GM19452 (cell line): ENCODE measurements around the gene DENND1A.
A peak's percentile ranks its signal among the peaks of the same experiment; 100 is the strongest.
"Not testable (repeated sequence)": the region's sequence is repeated elsewhere in the genome, so short reads cannot be mapped to it uniquely, and the experiment has no call there.

ENCODE experiments used
- ATAC-seq: cut with Tn5 transposase; IDR thresholded peaks from one replicate; pipeline ENCODE4 v1.9.1; 2021; ENCODE audit not compliant: unreplicated experiment

Gene DENND1A

GRCh38 chr9:123952641-123953495 lies 22.9 kb upstream of the DENND1A start:
- no peak for ATAC-seq

- ATAC-seq: no peak
These were observed 18.4 kb upstream of the DENND1A start for GRCh38 chr9:123948286-123948685.

- no peak for ATAC-seq
These were observed 17.4 kb upstream of the DENND1A start for GRCh38 chr9:123947326-123947725.

- no peak for ATAC-seq
These were observed 16.3 kb upstream of the DENND1A start for GRCh38 chr9:123946101-123946821.

- ATAC-seq: no peak
These were observed 15.6 kb upstream of the DENND1A start for GRCh38 chr9:123945532-123945931.

- not testable (repeated sequence) for ATAC-seq
These were observed 14.5 kb upstream of the DENND1A start for GRCh38 chr9:123944464-123944863.

GRCh38 chr9:123943671-123944070 lies 13.7 kb upstream of the DENND1A start:
- ATAC-seq: no peak

GRCh38 chr9:123942542-123942941 lies 12.6 kb upstream of the DENND1A start:
- no peak for ATAC-seq

GRCh38 chr9:123941524-123942070 lies 11.7 kb upstream of the DENND1A start:
- no peak for ATAC-seq

GRCh38 chr9:123940721-123941523 lies 11.0 kb upstream of the DENND1A start:
- ATAC-seq: no peak

- no peak for ATAC-seq
These were observed 8.5 kb upstream of the DENND1A start for GRCh38 chr9:123938401-123938800.

- ATAC-seq: not testable (repeated sequence)
These were observed 6.6 kb upstream of the DENND1A start for GRCh38 chr9:123936575-123936974.

GRCh38 chr9:123933440-123934212 lies 3.7 kb upstream of the DENND1A start:
- ATAC-seq: no peak

- ATAC-seq: peak; percentile 16
These were observed 603 bp downstream of the DENND1A start for GRCh38 chr9:123929177-123929869.

- no peak for ATAC-seq
These were observed 1.3 kb downstream of the DENND1A start for GRCh38 chr9:123928533-123929176.

- ATAC-seq: no peak
These were observed 2.0 kb downstream of the DENND1A start for GRCh38 chr9:123927625-123928532.

GRCh38 chr9:123926941-123927340 lies 3.0 kb downstream of the DENND1A start:
- ATAC-seq: no peak

- no peak for ATAC-seq
These were observed 4.1 kb downstream of the DENND1A start for GRCh38 chr9:123925819-123926218.
